ENCODE data around the gene BMPR1A.
"Not testable (repeated sequence)": the region's sequence is repeated elsewhere in the genome, so short reads cannot be mapped to it uniquely, and the experiment has no call there.

Gene BMPR1A

GRCh38 chr10:86929468-86930380, 173.3 kb downstream of the BMPR1A start:
- no peak for TF ChIP-seq CTCF (IDR thresholded peaks at IDR 0.05; ENCODE audit: low read length, missing control alignments)
- H3K4me3 ChIP-seq (replicated peaks; ENCODE audit: low read depth, low read length) = no peak overlapping the region
- DNase-seq (ENCODE audit: low read depth) = no peak

GRCh38 chr10:86931872-86932271, 175.5 kb downstream of the BMPR1A start:
- no peak overlapping the region for H3K4me3 ChIP-seq (replicated peaks; ENCODE audit: low read depth, low read length)
- no peak for TF ChIP-seq CTCF (IDR thresholded peaks at IDR 0.05; ENCODE audit: low read length, missing control alignments)
- peak; percentile 73 for DNase-seq (ENCODE audit: low read depth)

GRCh38 chr10:86932674-86933073, 176.3 kb downstream of the BMPR1A start:
- no peak for DNase-seq (ENCODE audit: low read depth)
- TF ChIP-seq CTCF (IDR thresholded peaks at IDR 0.05; ENCODE audit: low read length, missing control alignments) = no peak
- no peak overlapping the region for H3K4me3 ChIP-seq (replicated peaks; ENCODE audit: low read depth, low read length)

GRCh38 chr10:86934162-86934711, 177.8 kb downstream of the BMPR1A start:
- not testable (repeated sequence) for H3K4me3 ChIP-seq (replicated peaks; ENCODE audit: low read depth, low read length); DNase-seq (ENCODE audit: low read depth)

- no peak for DNase-seq (ENCODE audit: low read depth)
- TF ChIP-seq CTCF (IDR thresholded peaks at IDR 0.05; ENCODE audit: low read length, missing control alignments) = no peak
- no peak overlapping the region for H3K4me3 ChIP-seq (replicated peaks; ENCODE audit: low read depth, low read length)
Measured at GRCh38 chr10:86936661-86937501, 180.5 kb downstream of the BMPR1A start.

GRCh38 chr10:86937502-86938154, 181.2 kb downstream of the BMPR1A start:
- DNase-seq (ENCODE audit: low read depth) = no peak
- TF ChIP-seq CTCF (IDR thresholded peaks at IDR 0.05; ENCODE audit: low read length, missing control alignments) = no peak

More at GRCh38 chr10:86937502-86938154, 181.2 kb downstream of the BMPR1A start:
- no peak overlapping the region for H3K4me3 ChIP-seq (replicated peaks; ENCODE audit: low read depth, low read length)
